ENCODE results near the gene SPACA9.

SPACA9 gene

DNA sequence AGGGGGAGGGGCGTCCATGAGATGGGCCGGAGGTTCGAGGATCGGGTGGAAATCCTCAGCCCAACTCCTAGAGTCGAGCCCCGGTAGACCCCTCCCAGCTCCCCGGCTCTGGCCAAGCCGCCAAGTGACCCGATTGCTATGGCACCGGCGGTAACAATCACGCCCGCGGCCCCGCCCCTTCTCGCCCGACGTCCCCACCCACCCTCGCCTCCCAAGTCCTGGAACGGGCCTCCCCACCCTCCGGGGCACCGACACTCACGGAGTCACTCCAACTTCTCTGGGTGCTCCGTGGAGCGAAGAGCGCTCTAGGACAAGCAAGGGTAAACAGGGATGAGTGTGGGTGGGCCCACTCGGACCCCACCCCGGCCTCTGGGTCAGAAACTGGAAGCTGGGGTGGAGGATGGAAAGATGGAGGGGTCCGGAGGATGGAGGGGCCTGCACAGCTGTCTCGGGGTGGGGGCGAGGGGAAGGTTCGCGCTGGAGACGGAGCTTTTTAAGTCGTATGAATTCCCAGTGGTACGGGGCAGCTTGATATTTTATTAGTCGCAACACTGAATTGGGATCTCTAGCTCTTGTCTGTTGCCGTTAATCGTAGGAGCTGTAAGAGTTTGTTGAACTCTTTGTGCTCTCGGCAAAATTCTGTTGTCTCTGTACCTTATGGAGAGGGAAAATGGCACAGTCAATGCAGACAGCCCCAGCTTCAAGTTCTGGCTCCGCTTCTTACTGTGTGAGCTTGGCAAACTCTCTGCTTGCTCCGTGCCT lies at the start of gene SPACA9:
SPACA9 (plus strand) TSS at position 204 of the 762 bp plus-strand sequence. CDS start 5,050 bp downstream, outside the sequence.
- ATAC-seq (ENCODE audit: low read depth) (peak; percentile 41), DNase-seq (ENCODE audit: low spot score in 2 of 2) (peak in 1 of 2 donors; percentile 27)
- peaks cover 17% of the 10 kb centered on the region for H3K4me1 Mint-ChIP-seq
- H3K4me3 Mint-ChIP-seq: peak within 1 kb of the TSS; percentile 88
- H3K27ac Mint-ChIP-seq: peak within 1 kb of the TSS; percentile 92
- no peaks in the 10 kb centered on the region for H3K9me3 Mint-ChIP-seq
- no peaks in the 10 kb centered on the region for H3K36me3 Mint-ChIP-seq
- no peaks in the 10 kb centered on the region for H3K27me3 Mint-ChIP-seq

DNA sequence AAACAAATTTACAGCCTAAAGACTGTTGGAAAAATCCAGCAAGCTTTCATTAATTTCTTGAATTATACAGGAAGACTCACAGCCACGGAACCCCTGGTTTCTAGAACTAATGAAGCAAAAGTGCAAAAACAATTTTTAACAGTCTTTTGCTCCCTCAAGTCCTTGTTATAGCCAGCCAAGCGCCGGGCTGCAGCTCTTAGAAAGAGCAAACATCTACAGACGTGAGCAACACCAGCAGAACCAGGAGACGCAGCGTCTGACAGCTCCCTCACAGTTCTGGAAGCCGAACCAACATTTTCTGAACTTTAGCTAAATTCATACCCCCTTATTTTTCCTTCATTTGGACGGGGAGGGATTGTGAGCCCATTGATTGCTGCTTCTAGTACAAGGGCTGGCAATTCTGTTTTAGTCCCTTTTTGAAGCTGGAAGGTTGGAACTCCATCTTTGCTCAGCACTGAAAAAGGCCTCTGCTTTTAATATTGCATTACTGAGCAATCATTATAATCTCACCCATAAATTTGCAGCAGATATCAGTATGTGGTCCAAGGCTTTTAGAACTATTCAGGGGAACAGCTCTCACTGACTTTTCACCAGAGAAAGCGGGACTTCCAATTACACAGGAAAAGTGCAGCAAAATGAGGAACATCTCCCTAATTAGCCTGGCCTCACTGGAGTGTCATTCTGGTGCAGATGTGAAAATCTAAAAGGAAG lies 46.4 kb upstream of the SPACA9 start:
- H3K27me3 Mint-ChIP-seq: peaks cover 2% of the 10 kb centered on the region
- no peaks in the 10 kb centered on the region for H3K36me3 Mint-ChIP-seq
- no peaks in the 10 kb centered on the region for H3K4me1 Mint-ChIP-seq
- H3K9me3 Mint-ChIP-seq: no peaks in the 10 kb centered on the region
- H3K4me3 Mint-ChIP-seq: no peak overlapping the region
- no peak for DNase-seq (ENCODE audit: low spot score in 2 of 2)
- H3K27ac Mint-ChIP-seq: no peak overlapping the region
- ATAC-seq (ENCODE audit: low read depth): no peak

DNA sequence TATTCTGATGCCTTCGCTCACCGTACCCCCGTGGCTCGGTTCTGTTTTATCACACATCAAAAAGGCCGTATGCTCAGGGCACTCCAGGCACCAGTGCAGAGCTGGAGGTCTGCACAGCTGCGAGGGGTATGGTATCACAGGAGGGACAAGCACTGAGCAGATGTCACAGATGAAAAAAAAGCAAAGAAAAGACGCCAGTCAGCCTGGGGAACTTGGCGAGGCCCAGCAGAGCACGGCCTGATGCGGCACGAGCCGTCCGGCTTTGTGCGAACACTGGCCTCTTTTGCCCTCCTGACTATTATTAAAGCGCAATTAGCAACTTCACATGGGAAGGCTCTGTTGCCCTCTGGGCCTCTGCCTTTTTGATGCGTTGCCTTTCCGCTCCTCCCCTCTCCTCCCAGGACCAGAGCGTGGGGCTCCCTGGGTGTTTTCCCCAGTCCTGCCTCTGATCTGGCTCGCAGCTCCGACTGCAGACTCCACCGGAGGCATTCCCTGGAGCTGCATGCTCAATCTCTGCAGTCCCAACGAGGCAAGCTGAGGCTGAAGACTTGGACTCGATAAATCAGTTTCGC lies 45.1 kb upstream of the SPACA9 start:
- Mint-ChIP-seq H3K36me3 (no peaks in the 10 kb centered on the region), H3K4me1 (no peaks in the 10 kb centered on the region), H3K4me3 (no peak overlapping the region), H3K27me3 (peaks cover 2% of the 10 kb centered on the region), H3K27ac (no peak overlapping the region), H3K9me3 (no peaks in the 10 kb centered on the region)
- no peak for DNase-seq (ENCODE audit: low spot score in 2 of 2)
- ATAC-seq (ENCODE audit: low read depth): no peak

DNA sequence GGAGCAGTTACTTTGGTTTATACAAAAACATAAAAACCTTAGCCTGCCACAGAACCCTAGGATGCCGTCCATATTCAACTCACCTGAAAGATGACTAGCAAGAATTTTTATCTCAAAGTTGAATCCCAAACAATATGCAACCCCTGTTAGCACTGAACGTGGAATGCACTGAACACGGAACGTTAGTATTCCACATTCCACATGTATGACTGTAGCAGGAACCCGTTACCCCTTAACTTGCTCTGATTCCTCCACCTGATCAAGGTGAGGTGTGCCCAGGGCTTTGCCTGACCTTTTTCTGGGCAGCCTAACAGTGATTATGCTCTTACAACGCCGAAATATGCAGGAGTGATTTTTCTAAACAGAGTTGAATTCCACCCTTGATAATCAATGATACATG lies 44.4 kb upstream of the SPACA9 start:
- Mint-ChIP-seq H3K4me1 (no peaks in the 10 kb centered on the region), H3K4me3 (no peak overlapping the region)

DNA sequence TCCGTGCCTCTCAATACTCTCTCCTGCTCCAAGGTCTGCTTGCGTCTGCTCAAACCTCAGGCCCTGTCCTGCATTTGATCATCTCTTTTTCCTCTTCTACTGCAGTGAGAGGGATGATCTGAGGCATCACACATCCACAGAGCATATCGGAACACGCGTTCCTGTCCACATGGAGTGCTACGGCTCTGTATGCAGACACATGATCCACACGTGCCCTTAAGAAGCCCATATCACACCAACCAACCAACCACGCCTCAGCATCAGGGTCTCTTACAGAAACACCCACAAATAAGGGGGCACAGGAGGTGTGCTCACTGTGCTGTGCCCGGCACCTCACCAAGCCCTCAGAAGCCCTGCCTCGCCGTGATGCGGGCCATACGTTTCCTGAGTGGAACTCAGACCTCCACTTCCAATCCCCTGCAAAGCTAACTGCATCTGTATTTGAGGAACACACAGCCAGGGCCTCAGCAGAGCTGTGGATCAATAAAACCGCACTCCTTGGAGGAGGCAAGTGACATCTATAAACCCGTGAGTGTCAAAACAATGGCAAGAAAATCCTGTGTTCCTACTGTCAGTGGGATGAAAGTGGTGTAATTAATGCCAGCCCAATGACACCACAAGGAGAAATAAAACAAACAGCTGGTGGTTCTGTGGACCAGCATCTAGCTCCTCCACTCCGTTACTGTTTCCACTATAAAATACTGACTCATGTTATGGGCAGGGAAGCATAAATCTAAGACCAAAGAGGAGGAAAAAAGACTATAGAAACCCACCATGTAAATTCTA lies 41.0 kb upstream of the SPACA9 start:
- Mint-ChIP-seq H3K4me3 (no peak overlapping the region), H3K4me1 (no peaks in the 10 kb centered on the region), H3K36me3 (no peaks in the 10 kb centered on the region), H3K27me3 (peaks cover 2% of the 10 kb centered on the region), H3K27ac (no peak overlapping the region), H3K9me3 (no peaks in the 10 kb centered on the region)
- no peak for ATAC-seq (ENCODE audit: low read depth)
- no peak for DNase-seq (ENCODE audit: low spot score in 2 of 2)

More for the DNA sequence above, 44.4 kb upstream of the SPACA9 start:
- ATAC-seq (ENCODE audit: low read depth) (no peak), DNase-seq (ENCODE audit: low spot score in 2 of 2) (no peak)
- peaks cover 2% of the 10 kb centered on the region for H3K27me3 Mint-ChIP-seq
- no peak overlapping the region for H3K27ac Mint-ChIP-seq
- H3K36me3 Mint-ChIP-seq: no peaks in the 10 kb centered on the region
- H3K9me3 Mint-ChIP-seq: no peaks in the 10 kb centered on the region

DNA sequence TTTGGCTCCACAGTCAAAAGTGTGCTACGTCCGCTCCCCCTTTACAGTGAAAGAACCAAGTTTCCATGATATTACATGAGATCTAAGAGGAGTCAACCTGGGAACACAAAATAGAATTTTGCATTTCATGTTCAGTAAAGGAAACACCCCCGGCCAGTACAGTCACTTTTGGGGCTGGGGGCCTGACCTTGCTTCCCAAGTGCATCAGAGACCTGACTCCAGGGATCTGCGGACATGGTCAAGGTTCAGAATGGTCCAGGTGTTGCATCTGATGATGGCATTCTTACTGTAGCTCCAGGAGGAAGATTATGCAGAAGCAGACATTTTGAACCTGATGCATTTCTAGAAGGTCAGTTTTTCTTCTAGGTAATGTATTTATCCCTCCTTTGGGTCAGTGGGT lies 40.4 kb upstream of the SPACA9 start:
- DNase-seq (ENCODE audit: low spot score in 2 of 2) (no peak), ATAC-seq (ENCODE audit: low read depth) (no peak)
- Mint-ChIP-seq H3K4me3 (no peak overlapping the region), H3K4me1 (no peaks in the 10 kb centered on the region), H3K9me3 (no peaks in the 10 kb centered on the region), H3K27ac (no peak overlapping the region), H3K27me3 (peaks cover 2% of the 10 kb centered on the region), H3K36me3 (no peaks in the 10 kb centered on the region)

DNA sequence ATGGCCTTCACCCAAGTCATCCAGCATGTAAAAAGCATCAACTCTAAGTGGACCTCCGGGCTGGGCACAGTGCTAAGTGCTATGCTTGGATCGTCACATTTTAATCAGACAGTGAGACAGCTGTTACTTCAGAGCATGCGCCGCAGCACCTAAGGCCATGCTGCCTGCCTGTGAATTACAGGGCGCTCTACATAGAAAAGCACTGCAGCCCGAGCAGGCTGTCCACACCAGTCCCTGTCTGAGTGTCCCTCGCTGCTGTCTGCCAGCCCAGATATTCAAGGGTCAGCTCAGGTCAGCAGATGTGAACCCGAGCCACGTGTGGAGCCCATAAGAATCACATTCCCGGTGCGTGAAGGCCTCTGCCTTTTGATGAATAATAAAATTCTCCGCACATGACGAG lies 37.7 kb upstream of the SPACA9 start:
- Mint-ChIP-seq H3K27ac (no peak overlapping the region), H3K36me3 (no peaks in the 10 kb centered on the region), H3K27me3 (no peaks in the 10 kb centered on the region), H3K9me3 (no peaks in the 10 kb centered on the region), H3K4me1 (no peaks in the 10 kb centered on the region), H3K4me3 (no peak overlapping the region)
- DNase-seq (ENCODE audit: low spot score in 2 of 2) (no peak), ATAC-seq (ENCODE audit: low read depth) (no peak)

DNA sequence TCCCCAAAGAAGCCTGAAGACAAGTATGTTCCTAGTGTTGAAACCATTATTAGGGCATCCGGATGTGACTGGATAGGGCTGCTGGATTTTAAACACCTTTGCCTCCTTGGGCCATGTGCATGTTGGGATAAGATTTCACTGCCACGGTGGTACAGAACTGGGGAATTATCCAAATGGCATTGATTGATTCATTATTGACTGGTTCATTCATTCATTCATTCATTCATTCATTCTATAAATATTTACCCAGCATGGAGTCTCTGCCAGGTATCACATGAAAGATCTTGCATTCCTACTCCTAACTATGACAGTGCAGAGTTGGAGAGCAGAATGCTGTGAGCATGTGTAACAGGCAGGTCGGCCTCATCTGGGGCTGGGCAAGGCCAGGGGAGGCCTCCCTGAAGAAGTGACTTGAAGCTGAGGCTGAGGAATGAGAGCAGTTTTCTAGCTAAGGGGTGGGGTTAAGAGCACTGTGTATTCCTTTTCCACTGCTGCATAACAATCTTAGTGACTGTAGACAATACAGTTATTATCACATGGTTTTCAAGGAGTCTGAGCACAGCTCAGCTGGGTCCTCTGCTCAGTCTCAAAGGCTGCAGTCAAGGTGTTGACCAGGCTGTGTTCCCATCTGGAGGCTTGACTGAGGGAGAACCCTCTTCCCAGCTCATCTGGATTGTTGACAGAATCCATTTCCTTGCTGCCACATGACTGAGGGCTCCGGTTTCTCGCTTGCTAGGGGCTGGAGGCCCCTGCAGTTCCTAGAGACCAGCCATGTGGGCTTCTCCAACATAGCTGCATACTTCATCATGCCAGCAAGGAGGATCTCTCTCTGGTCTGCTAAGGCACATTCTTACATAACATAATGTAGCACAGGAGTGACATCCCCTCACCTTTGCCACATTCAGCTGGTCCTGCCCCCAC lies 36.3 kb upstream of the SPACA9 start:
- Mint-ChIP-seq H3K27ac (no peak overlapping the region), H3K4me1 (no peaks in the 10 kb centered on the region), H3K36me3 (no peaks in the 10 kb centered on the region), H3K27me3 (no peaks in the 10 kb centered on the region), H3K9me3 (no peaks in the 10 kb centered on the region), H3K4me3 (no peak overlapping the region)
- no peak for ATAC-seq (ENCODE audit: low read depth)
- DNase-seq (ENCODE audit: low spot score in 2 of 2): no peak

DNA sequence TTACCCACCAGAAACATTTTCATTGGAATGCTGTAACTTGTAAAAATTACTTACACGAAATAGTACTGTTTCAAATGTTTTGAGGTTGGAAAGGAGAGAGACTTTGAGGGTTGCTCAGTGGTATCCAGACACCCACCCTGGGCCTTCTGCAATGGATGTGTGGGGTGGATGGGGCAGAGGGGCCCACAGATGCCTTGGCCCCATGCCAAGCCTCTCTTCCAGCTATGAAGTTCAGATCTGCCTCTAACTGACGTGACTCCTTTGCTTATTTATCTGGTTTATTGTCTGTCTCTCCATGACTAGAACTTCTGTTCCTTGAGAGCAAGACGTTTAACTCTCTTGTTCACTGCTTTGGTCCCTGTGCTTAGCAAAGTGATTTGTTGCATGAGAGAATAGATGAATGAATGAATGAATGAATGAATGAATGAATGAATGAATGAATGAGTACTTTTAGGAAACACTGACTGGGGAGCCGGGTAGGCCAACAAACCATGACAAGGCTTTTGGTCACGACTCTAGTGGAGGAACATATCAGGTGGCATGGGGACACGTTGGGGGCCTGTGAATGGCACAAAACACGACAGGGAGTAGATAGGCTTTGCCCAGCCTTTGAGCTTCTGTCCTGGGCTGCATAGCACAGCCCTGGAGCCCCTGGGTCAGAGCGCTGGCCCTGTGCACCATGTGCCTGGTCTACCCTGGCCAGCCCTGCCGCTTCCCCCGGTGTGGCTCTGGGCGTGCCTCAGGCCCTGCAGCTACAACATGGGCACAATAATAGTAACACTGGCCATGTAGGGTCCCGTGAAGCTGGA lies 32.4 kb upstream of the SPACA9 start:
- DNase-seq (ENCODE audit: low spot score in 2 of 2) (no peak), ATAC-seq (ENCODE audit: low read depth) (no peak)
- H3K4me3 Mint-ChIP-seq: no peak overlapping the region
- no peak overlapping the region for H3K27ac Mint-ChIP-seq
- peaks cover 4% of the 10 kb centered on the region for H3K4me1 Mint-ChIP-seq
- no peaks in the 10 kb centered on the region for H3K27me3 Mint-ChIP-seq
- no peaks in the 10 kb centered on the region for H3K36me3 Mint-ChIP-seq
- no peaks in the 10 kb centered on the region for H3K9me3 Mint-ChIP-seq

DNA sequence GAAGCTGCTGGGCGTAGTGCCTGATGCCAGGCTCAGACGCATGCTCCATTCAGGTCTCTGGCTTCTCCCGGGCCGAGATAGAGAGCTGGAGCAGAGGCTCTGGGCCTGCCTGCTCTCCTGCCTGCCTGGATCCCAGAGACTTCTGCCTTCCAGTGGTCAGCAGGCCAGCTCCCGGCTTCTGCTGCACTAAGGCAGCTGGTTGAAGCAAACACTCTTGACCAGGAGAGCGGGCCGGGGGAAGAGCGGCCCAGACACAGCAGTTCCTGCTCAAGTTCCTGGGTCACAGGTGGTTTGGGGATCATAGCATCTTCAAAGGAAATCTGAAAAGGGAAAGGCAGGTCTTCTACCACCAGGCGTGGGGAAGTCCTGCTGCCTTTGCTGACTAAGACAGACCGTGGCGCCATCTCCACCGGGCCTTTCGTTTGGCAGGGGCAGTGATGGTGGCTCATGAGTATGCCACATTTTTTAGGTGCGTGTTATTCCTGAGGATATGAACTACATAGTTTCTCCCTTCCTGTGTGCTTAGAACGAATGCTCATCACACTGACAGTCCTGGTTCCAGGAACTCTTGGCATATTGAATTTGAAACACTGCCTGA lies 31.7 kb upstream of the SPACA9 start:
- no peak for DNase-seq (ENCODE audit: low spot score in 2 of 2)
- Mint-ChIP-seq H3K27me3 (no peaks in the 10 kb centered on the region), H3K9me3 (no peaks in the 10 kb centered on the region), H3K4me3 (no peak overlapping the region), H3K36me3 (no peaks in the 10 kb centered on the region), H3K4me1 (peaks cover 6% of the 10 kb centered on the region), H3K27ac (no peak overlapping the region)
- ATAC-seq (ENCODE audit: low read depth): no peak

DNA sequence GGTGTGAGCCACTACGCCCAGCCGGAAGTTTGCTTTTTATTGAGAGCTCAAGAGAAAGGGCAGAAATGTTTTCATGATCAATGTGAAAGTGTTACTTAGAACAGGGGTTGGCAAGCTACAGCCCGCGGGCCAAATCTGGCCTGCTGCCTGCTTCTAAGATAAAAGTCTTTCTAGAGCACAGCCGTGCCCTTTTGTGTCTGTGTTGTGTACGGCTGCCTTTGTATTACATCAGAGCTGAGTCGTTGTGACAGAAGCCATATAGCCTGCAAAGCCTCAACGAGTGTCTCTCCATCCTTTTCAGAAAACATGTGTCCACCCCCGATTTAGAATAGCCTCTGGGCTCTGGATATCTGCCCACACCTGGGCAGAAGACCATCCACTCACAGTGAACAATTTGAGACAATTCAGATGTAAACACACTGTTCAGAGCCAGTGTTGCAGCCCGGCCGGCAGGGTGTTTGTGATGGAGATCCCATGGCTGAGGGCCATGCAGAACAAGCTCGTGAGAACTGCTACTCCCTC lies 29.5 kb upstream of the SPACA9 start:
- Mint-ChIP-seq H3K36me3 (peaks cover 1% of the 10 kb centered on the region), H3K4me3 (peak overlapping the region; percentile 64), H3K27ac (no peak overlapping the region), H3K4me1 (peaks cover 9% of the 10 kb centered on the region), H3K27me3 (no peaks in the 10 kb centered on the region), H3K9me3 (no peaks in the 10 kb centered on the region)
- no peak for DNase-seq (ENCODE audit: low spot score in 2 of 2)
- ATAC-seq (ENCODE audit: low read depth): no peak

DNA sequence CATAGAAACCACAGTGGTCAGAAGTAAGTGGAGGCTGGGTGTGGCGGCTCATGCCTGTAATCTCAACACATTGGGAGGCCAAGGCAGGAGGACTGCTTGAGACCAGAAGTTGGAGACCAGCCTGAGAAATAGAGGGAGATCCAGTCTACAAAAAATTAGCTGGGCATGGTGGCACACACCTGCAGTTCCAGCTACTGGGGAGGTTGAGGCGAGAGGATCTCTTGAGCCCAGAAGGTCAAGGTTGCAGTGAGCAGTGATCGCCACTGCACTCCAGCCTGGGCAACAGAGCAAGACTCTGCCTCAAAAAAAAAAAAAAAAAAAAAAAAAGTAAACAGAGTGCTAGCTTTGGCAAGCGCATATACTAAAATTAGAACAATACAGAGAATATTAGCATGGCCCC lies 25.2 kb upstream of the SPACA9 start:
- peaks cover 21% of the 10 kb centered on the region for H3K4me1 Mint-ChIP-seq
- peaks cover 1% of the 10 kb centered on the region for H3K36me3 Mint-ChIP-seq
- no peak overlapping the region for H3K4me3 Mint-ChIP-seq
- ATAC-seq (ENCODE audit: low read depth) (no peak), DNase-seq (ENCODE audit: low spot score in 2 of 2) (no peak)
- H3K9me3 Mint-ChIP-seq: no peaks in the 10 kb centered on the region
- no peak overlapping the region for H3K27ac Mint-ChIP-seq
- no peaks in the 10 kb centered on the region for H3K27me3 Mint-ChIP-seq

All from memory B cell (primary cell).